ENCODE results near the gene PRODH2. TPM values are rescaled to one million over a fixed set of nuclear protein-coding genes. Genes with fewer than 3 reads are reported as not detected.

The PRODH2 gene
- total RNA-seq, 1 experiment from 2014 or later = not detected

DNA sequence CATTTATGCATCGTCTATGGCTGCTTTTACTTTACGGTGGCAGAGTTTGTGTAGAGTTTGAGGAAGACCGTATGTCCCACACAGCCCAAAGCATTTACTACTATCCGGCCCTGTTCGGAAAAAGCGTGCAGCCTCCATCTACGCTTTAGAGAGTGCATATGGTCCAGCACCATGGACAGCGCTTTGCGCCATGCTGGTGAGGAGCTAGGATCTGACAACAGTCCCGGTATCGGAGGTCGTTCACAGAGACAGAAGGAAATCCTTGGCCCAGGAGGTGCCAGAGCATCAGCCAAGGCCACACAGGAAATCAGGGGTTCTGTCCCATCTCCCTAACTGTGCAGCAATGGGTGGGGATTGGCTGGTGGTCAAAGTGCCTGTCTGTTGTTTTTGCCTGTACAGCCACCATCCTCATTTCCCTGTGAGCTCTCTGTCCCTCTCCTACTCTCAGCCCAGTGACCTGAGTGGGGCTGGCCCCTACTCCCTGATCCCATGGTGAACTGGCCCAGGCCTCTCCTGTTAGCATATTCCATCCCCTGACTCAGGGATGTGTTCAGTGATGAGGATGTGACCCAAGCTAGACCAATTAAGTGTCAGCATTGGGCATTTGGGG, 16.2 kb upstream of the PRODH2 start (continued):
- TF ChIP-seq, protein P1, sequence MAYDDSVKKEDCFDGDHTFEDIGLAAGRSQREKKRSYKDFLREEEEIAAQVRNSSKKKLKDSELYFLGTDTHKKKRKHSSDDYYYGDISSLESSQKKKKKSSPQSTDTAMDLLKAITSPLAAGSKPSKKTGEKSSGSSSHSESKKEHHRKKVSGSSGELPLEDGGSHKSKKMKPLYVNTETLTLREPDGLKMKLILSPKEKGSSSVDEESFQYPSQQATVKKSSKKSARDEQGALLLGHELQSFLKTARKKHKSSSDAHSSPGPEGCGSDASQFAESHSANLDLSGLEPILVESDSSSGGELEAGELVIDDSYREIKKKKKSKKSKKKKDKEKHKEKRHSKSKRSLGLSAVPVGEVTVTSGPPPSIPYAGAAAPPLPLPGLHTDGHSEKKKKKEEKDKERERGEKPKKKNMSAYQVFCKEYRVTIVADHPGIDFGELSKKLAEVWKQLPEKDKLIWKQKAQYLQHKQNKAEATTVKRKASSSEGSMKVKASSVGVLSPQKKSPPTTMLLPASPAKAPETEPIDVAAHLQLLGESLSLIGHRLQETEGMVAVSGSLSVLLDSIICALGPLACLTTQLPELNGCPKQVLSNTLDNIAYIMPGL (CRISPR knock-in tag; IDR thresholded peaks at IDR 0.05) = peak; percentile 44; the same call in 1 of the 2 replicates
- TF ChIP-seq, protein P2, sequence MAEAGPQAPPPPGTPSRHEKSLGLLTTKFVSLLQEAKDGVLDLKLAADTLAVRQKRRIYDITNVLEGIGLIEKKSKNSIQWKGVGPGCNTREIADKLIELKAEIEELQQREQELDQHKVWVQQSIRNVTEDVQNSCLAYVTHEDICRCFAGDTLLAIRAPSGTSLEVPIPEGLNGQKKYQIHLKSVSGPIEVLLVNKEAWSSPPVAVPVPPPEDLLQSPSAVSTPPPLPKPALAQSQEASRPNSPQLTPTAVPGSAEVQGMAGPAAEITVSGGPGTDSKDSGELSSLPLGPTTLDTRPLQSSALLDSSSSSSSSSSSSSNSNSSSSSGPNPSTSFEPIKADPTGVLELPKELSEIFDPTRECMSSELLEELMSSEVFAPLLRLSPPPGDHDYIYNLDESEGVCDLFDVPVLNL (CRISPR knock-in tag; IDR thresholded peaks at IDR 0.05; ENCODE audit: borderline replicate concordance, low read depth) = 0 out of 2 replicates have a peak, but pooled peaks have one; percentile 49

DNA sequence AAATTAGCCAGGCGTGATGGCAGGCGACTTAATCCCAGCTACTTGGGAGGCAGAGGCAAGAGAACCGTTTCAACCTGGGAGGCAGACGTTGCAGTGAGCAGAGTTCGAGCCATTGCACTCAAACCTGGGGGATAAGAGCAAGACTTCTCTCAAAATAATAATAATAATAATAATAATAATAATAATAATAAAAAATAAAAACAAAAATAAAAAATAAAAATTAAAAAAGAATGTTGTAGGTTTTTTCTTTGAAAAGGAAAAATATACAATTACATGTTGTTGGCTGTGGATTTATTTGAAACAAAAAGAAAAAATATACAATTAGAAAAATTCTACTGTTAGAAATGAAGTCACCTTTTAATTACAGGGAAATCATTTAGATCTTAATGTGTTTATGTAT, 11.5 kb upstream of the PRODH2 start:
- ATAC-seq = no peak
- H3K36me3 Mint-ChIP-seq = no peaks in the 10 kb centered on the region
- ChIA-PET CTCF (interaction anchor here (0.6 to 1.7 kb wide), 2 partner anchors 12 to 39 kb away, joined by 5 to 6 read pairs; partner anchors contain the start of gene PRODH2), POLR2A (no interaction called here)
- no peaks in the 10 kb centered on the region for H3K9me3 Mint-ChIP-seq
- H3K4me3 Mint-ChIP-seq = no peak overlapping the region
- peak; percentile 90 for TF ChIP-seq HMGA2 (CRISPR knock-in tag; IDR thresholded peaks at IDR 0.05)
- TF ChIP-seq RELA (CRISPR knock-in tag; IDR thresholded peaks at IDR 0.05; ENCODE audit: borderline replicate concordance) = no peak
- no peak for DNase-seq (ENCODE audit: low spot score)
- no peak overlapping the region for H3K27ac Mint-ChIP-seq
- H3K27me3 Mint-ChIP-seq (ENCODE audit: low read depth) = peaks cover 33% of the 10 kb centered on the region
- peaks cover 3% of the 10 kb centered on the region for H3K4me1 Mint-ChIP-seq

DNA sequence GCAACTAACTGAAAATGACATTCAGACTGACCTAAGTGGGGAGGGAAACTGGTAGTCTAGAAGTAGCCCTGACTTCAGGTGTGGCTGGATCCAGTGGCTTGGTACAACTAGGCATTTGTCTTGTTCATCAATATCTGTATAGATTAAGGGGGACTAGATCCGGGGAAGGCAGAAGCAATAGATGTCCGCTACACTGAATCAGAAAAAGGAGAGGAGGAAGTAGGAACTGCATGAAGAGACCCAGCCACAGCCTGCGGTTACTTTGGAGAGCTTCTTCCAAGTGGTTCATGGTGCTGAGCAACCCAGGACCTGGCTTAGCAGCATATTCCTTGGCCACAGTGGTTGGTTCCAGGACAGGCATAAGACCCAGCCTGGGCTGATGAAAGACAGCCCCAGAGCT, 9.9 kb upstream of the PRODH2 start:
- Mint-ChIP-seq H3K4me1 (peaks cover 3% of the 10 kb centered on the region), H3K9me3 (no peaks in the 10 kb centered on the region), H3K27me3 (ENCODE audit: low read depth) (peaks cover 48% of the 10 kb centered on the region), H3K27ac (no peak overlapping the region), H3K4me3 (no peak overlapping the region), H3K36me3 (no peaks in the 10 kb centered on the region)
- ChIA-PET CTCF (interaction anchor here (1.3 to 1.7 kb wide), 2 partner anchors 10 to 38 kb away, joined by 6 to 8 read pairs; partner anchors contain the start of gene PRODH2), POLR2A (interaction anchor here (0.6 kb wide), 1 partner anchor 24 kb away, joined by 4 read pairs; no protein-coding TSS in a partner anchor)
- DNase-seq (ENCODE audit: low spot score) (no peak), ATAC-seq (peak; percentile 32; the same call in 1 of the 2 replicates)
- TF ChIP-seq, protein P3, sequence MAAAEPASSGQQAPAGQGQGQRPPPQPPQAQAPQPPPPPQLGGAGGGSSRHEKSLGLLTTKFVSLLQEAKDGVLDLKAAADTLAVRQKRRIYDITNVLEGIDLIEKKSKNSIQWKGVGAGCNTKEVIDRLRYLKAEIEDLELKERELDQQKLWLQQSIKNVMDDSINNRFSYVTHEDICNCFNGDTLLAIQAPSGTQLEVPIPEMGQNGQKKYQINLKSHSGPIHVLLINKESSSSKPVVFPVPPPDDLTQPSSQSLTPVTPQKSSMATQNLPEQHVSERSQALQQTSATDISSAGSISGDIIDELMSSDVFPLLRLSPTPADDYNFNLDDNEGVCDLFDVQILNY (CRISPR knock-in tag; IDR thresholded peaks at IDR 0.05) = no peak
- TF ChIP-seq ZNF416 (CRISPR knock-in tag; IDR thresholded peaks at IDR 0.05) = no peak
- no peak for TF ChIP-seq GABPB1 (CRISPR knock-in tag; IDR thresholded peaks at IDR 0.05)
- no peak for TF ChIP-seq FOXP1 (CRISPR knock-in tag; IDR thresholded peaks at IDR 0.05; ENCODE audit: borderline replicate concordance)
- TF ChIP-seq ETV6 (CRISPR knock-in tag; IDR thresholded peaks at IDR 0.05) = no peak
- TF ChIP-seq, protein P4, sequence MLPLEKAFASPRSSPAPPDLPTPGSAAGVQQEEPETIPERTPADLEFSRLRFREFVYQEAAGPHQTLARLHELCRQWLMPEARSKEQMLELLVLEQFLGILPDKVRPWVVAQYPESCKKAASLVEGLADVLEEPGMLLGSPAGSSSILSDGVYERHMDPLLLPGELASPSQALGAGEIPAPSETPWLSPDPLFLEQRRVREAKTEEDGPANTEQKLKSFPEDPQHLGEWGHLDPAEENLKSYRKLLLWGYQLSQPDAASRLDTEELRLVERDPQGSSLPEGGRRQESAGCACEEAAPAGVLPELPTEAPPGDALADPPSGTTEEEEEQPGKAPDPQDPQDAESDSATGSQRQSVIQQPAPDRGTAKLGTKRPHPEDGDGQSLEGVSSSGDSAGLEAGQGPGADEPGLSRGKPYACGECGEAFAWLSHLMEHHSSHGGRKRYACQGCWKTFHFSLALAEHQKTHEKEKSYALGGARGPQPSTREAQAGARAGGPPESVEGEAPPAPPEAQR (CRISPR knock-in tag; IDR thresholded peaks at IDR 0.05) = no peak
- TF ChIP-seq, protein P5, sequence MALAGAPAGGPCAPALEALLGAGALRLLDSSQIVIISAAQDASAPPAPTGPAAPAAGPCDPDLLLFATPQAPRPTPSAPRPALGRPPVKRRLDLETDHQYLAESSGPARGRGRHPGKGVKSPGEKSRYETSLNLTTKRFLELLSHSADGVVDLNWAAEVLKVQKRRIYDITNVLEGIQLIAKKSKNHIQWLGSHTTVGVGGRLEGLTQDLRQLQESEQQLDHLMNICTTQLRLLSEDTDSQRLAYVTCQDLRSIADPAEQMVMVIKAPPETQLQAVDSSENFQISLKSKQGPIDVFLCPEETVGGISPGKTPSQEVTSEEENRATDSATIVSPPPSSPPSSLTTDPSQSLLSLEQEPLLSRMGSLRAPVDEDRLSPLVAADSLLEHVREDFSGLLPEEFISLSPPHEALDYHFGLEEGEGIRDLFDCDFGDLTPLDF (CRISPR knock-in tag; IDR thresholded peaks at IDR 0.05) = no peak
- no peak for TF ChIP-seq ZNF121 (CRISPR knock-in tag; IDR thresholded peaks at IDR 0.05)
- TF ChIP-seq NFE2L1 (CRISPR knock-in tag; IDR thresholded peaks at IDR 0.05) = no peak
- no peak for TF ChIP-seq HMGA2 (CRISPR knock-in tag; IDR thresholded peaks at IDR 0.05)
- TF ChIP-seq JUN (CRISPR knock-in tag; IDR thresholded peaks at IDR 0.05) = no peak
- TF ChIP-seq, protein P6, sequence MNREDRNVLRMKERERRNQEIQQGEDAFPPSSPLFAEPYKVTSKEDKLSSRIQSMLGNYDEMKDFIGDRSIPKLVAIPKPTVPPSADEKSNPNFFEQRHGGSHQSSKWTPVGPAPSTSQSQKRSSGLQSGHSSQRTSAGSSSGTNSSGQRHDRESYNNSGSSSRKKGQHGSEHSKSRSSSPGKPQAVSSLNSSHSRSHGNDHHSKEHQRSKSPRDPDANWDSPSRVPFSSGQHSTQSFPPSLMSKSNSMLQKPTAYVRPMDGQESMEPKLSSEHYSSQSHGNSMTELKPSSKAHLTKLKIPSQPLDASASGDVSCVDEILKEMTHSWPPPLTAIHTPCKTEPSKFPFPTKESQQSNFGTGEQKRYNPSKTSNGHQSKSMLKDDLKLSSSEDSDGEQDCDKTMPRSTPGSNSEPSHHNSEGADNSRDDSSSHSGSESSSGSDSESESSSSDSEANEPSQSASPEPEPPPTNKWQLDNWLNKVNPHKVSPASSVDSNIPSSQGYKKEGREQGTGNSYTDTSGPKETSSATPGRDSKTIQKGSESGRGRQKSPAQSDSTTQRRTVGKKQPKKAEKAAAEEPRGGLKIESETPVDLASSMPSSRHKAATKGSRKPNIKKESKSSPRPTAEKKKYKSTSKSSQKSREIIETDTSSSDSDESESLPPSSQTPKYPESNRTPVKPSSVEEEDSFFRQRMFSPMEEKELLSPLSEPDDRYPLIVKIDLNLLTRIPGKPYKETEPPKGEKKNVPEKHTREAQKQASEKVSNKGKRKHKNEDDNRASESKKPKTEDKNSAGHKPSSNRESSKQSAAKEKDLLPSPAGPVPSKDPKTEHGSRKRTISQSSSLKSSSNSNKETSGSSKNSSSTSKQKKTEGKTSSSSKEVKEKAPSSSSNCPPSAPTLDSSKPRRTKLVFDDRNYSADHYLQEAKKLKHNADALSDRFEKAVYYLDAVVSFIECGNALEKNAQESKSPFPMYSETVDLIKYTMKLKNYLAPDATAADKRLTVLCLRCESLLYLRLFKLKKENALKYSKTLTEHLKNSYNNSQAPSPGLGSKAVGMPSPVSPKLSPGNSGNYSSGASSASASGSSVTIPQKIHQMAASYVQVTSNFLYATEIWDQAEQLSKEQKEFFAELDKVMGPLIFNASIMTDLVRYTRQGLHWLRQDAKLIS (CRISPR knock-in tag; IDR thresholded peaks at IDR 0.05; ENCODE audit: borderline replicate concordance) = no peak
- TF ChIP-seq JAZF1 (CRISPR knock-in tag; IDR thresholded peaks at IDR 0.05) = no peak
- no peak for TF ChIP-seq SMAD3 (CRISPR knock-in tag; IDR thresholded peaks at IDR 0.05; ENCODE audit: borderline replicate concordance)
- no peak for TF ChIP-seq MYBL2 (CRISPR knock-in tag; IDR thresholded peaks at IDR 0.05)
- no peak for TF ChIP-seq CBFB (CRISPR knock-in tag; IDR thresholded peaks at IDR 0.05; ENCODE audit: low read depth)
- TF ChIP-seq SOX15 (CRISPR knock-in tag; IDR thresholded peaks at IDR 0.05) = no peak
- no peak for TF ChIP-seq ZBTB21 (CRISPR knock-in tag; IDR thresholded peaks at IDR 0.05; ENCODE audit: borderline replicate concordance)
- no peak for TF ChIP-seq GRHL2 (CRISPR knock-in tag; IDR thresholded peaks at IDR 0.05; ENCODE audit: insufficient replicate concordance, severe bottlenecking)

Data from WTC11 (cell line).